ENCODE data around the gene INPP5D. TPM values are rescaled to one million over a fixed set of nuclear protein-coding genes. Genes with fewer than 3 reads are reported as not detected.

INPP5D gene
- total RNA-seq, 1 experiment from 2014 or later, result 2.3 TPM

GRCh38 chr2:233081232-233081730, 21.1 kb downstream of the INPP5D start:
- TF ChIP-seq, protein P1, sequence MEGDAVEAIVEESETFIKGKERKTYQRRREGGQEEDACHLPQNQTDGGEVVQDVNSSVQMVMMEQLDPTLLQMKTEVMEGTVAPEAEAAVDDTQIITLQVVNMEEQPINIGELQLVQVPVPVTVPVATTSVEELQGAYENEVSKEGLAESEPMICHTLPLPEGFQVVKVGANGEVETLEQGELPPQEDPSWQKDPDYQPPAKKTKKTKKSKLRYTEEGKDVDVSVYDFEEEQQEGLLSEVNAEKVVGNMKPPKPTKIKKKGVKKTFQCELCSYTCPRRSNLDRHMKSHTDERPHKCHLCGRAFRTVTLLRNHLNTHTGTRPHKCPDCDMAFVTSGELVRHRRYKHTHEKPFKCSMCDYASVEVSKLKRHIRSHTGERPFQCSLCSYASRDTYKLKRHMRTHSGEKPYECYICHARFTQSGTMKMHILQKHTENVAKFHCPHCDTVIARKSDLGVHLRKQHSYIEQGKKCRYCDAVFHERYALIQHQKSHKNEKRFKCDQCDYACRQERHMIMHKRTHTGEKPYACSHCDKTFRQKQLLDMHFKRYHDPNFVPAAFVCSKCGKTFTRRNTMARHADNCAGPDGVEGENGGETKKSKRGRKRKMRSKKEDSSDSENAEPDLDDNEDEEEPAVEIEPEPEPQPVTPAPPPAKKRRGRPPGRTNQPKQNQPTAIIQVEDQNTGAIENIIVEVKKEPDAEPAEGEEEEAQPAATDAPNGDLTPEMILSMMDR (conservative IDR thresholded peaks at IDR 0.05; ENCODE audit: low read depth, low read length), result no peak
- TF ChIP-seq EZH2 (IDR thresholded peaks at IDR 0.05; ENCODE audit: borderline replicate concordance, low read depth, low read length, poor library complexity, severe bottlenecking), result no peak
- no peak for DNase-seq (ENCODE audit: low spot score)
- Histone ChIP-seq H3K4me3 (ENCODE audit: low read depth, low read length, poor library complexity, severe bottlenecking) (no peak overlapping the region), H3K9me3 (ENCODE audit: low read depth, low read length, poor library complexity, severe bottlenecking) (no peaks in the 10 kb centered on the region), H3K27ac (ENCODE audit: low read depth, low read length, poor library complexity, severe bottlenecking) (no peak overlapping the region), H3K36me3 (ENCODE audit: insufficient read depth, low read length, poor library complexity, severe bottlenecking) (no peaks in the 10 kb centered on the region), H3K27me3 (replicated peaks; ENCODE audit: insufficient read depth, low read depth, low read length, poor library complexity) (no peaks in the 10 kb centered on the region), H3K4me1 (ENCODE audit: insufficient read depth, low read length, poor library complexity, severe bottlenecking) (no peaks in the 10 kb centered on the region)
- BruUV-seq (replicated peaks), result no TSS peak
- intact Hi-C loops (cut with micrococcal nuclease; ENCODE audit: unreplicated experiment), result no loop called here
- ChIA-PET CTCF (no interaction called here), POLR2A (ENCODE audit: low non-redundant PET) (no interaction called here)

- intact Hi-C loops (cut with micrococcal nuclease; ENCODE audit: unreplicated experiment), result no loop called here
- H3K4me3 ChIP-seq (ENCODE audit: low read depth, low read length, poor library complexity, severe bottlenecking), result no peak overlapping the region
- no peaks in the 10 kb centered on the region for H3K36me3 ChIP-seq (ENCODE audit: insufficient read depth, low read length, poor library complexity, severe bottlenecking)
- H3K27ac ChIP-seq (ENCODE audit: low read depth, low read length, poor library complexity, severe bottlenecking), result no peak overlapping the region
- TF ChIP-seq, protein P1 (conservative IDR thresholded peaks at IDR 0.05; ENCODE audit: low read depth, low read length), result no peak
- no peak for TF ChIP-seq EZH2 (IDR thresholded peaks at IDR 0.05; ENCODE audit: borderline replicate concordance, low read depth, low read length, poor library complexity, severe bottlenecking)
- POLR2A ChIA-PET (ENCODE audit: low non-redundant PET), result no interaction called here
- no peaks in the 10 kb centered on the region for H3K4me1 ChIP-seq (ENCODE audit: insufficient read depth, low read length, poor library complexity, severe bottlenecking)
- CTCF ChIA-PET, result no interaction called here
- no peak for DNase-seq (ENCODE audit: low spot score)
- no peaks in the 10 kb centered on the region for H3K9me3 ChIP-seq (ENCODE audit: low read depth, low read length, poor library complexity, severe bottlenecking)
- no TSS peak for BruUV-seq (replicated peaks)
- no peaks in the 10 kb centered on the region for H3K27me3 ChIP-seq (replicated peaks; ENCODE audit: insufficient read depth, low read depth, low read length, poor library complexity)
Measured at GRCh38 chr2:233081731-233082221, 21.6 kb downstream of the INPP5D start.

- no peak overlapping the region for H3K4me3 ChIP-seq (ENCODE audit: low read depth, low read length, poor library complexity, severe bottlenecking)
- no peaks in the 10 kb centered on the region for H3K4me1 ChIP-seq (ENCODE audit: insufficient read depth, low read length, poor library complexity, severe bottlenecking)
- TF ChIP-seq, protein P1 (conservative IDR thresholded peaks at IDR 0.05; ENCODE audit: low read depth, low read length), result no peak
- TF ChIP-seq EZH2 (IDR thresholded peaks at IDR 0.05; ENCODE audit: borderline replicate concordance, low read depth, low read length, poor library complexity, severe bottlenecking), result no peak
- BruUV-seq (replicated peaks), result no TSS peak
- H3K27me3 ChIP-seq (replicated peaks; ENCODE audit: insufficient read depth, low read depth, low read length, poor library complexity), result no peaks in the 10 kb centered on the region
- intact Hi-C loops (cut with micrococcal nuclease; ENCODE audit: unreplicated experiment), result no loop called here
- POLR2A ChIA-PET (ENCODE audit: low non-redundant PET), result no interaction called here
- no peaks in the 10 kb centered on the region for H3K36me3 ChIP-seq (ENCODE audit: insufficient read depth, low read length, poor library complexity, severe bottlenecking)
- no peak for DNase-seq (ENCODE audit: low spot score)
- no peaks in the 10 kb centered on the region for H3K9me3 ChIP-seq (ENCODE audit: low read depth, low read length, poor library complexity, severe bottlenecking)
- H3K27ac ChIP-seq (ENCODE audit: low read depth, low read length, poor library complexity, severe bottlenecking), result no peak overlapping the region
- CTCF ChIA-PET, result no interaction called here
Measured at GRCh38 chr2:233082222-233082930, 22.2 kb downstream of the INPP5D start.

All from A673 (cell line).